ENCODE results near the gene PPP1R14B. TPM values are rescaled to one million over a fixed set of nuclear protein-coding genes. Genes with fewer than 3 reads are reported as not detected.

PPP1R14B gene
- total RNA-seq, 4 donors from 2014 or later, result 9.5 to 63.4 (median 28.3) TPM

GRCh38 chr11:64266339-64266738, 19.6 kb upstream of the PPP1R14B start:
- intact Hi-C loops (cut with DNase I; ENCODE audit: low total_unique reads), result no loop called here
- Histone ChIP-seq H3K27me3 (no peaks in the 10 kb centered on the region), H3K27ac (no peak overlapping the region), H3K4me3 (no peak overlapping the region), H3K9me3 (no peaks in the 10 kb centered on the region), H3K36me3 (no peaks in the 10 kb centered on the region), H3K4me1 (peaks cover 0 to 11% of the 10 kb centered on the region in 2 donors)
- TF ChIP-seq POLR2A (IDR thresholded peaks at IDR 0.05) (no peak), CTCF (IDR thresholded peaks at IDR 0.05) (no peak)
- DNase-seq, result no peak

- no peaks in the 10 kb centered on the region for H3K36me3 ChIP-seq
These were observed 18.7 kb upstream of the PPP1R14B start for GRCh38 chr11:64265176-64266160.

GRCh38 chr11:64264371-64264852, 17.7 kb upstream of the PPP1R14B start:
- H3K27ac ChIP-seq, result no peak overlapping the region
- no peaks in the 10 kb centered on the region for H3K9me3 ChIP-seq
- intact Hi-C loops (cut with DNase I; ENCODE audit: low total_unique reads), result no loop called here
- H3K4me3 ChIP-seq, result no peak overlapping the region
- TF ChIP-seq POLR2A (IDR thresholded peaks at IDR 0.05) (no peak), CTCF (IDR thresholded peaks at IDR 0.05) (no peak)
- no peaks in the 10 kb centered on the region for H3K36me3 ChIP-seq
- H3K27me3 ChIP-seq, result no peaks in the 10 kb centered on the region
- H3K4me1 ChIP-seq, result peaks cover 0 to 11% of the 10 kb centered on the region in 2 donors
- no peak for DNase-seq

More at GRCh38 chr11:64265176-64266160, 18.7 kb upstream of the PPP1R14B start:
- no peak for TF ChIP-seq POLR2A (IDR thresholded peaks at IDR 0.05)
- no peak for TF ChIP-seq CTCF (IDR thresholded peaks at IDR 0.05)
- H3K9me3 ChIP-seq, result no peaks in the 10 kb centered on the region
- intact Hi-C loops (cut with DNase I; ENCODE audit: low total_unique reads), result no loop called here
- no peak for DNase-seq
- no peak overlapping the region for H3K4me3 ChIP-seq
- no peak overlapping the region for H3K27ac ChIP-seq
- peaks cover 0 to 11% of the 10 kb centered on the region in 2 donors for H3K4me1 ChIP-seq
- H3K27me3 ChIP-seq, result no peaks in the 10 kb centered on the region

GRCh38 chr11:64263947-64264317, 17.2 kb upstream of the PPP1R14B start:
- Histone ChIP-seq H3K4me1 (peaks cover 0 to 11% of the 10 kb centered on the region in 2 donors), H3K9me3 (no peaks in the 10 kb centered on the region), H3K27me3 (no peaks in the 10 kb centered on the region), H3K36me3 (no peaks in the 10 kb centered on the region), H3K4me3 (no peak overlapping the region), H3K27ac (no peak overlapping the region)
- no peak for DNase-seq
- intact Hi-C loops (cut with DNase I; ENCODE audit: low total_unique reads), result no loop called here
- no peak for TF ChIP-seq POLR2A (IDR thresholded peaks at IDR 0.05)
- TF ChIP-seq CTCF (IDR thresholded peaks at IDR 0.05), result no peak

Data from uterus (tissue), 4 donors.